HAP-1 (cell line): ENCODE measurements around the gene UCP3.

Experiments used
- DNase-seq, 2 experiments: peaks; one replicate each; pipeline ENCODE4 v3.0.0-alpha.2; 2016 to 2020; ENCODE audit warnings: low spot score in 2 of 2
- H3K27me3 ChIP-seq: fragments of 250-450 bp; sonication (Bioruptor Pico); 2 replicates; pipeline ENCODE4 v1.5.1; 2020; ENCODE audit warnings: low read depth, mild to moderate bottlenecking, moderate library complexity
- H3K36me3 ChIP-seq: fragments of 250-450 bp; sonication (Bioruptor Pico); replicated peaks from 2 replicates; pipeline ENCODE4 v1.5.1; 2020; ENCODE audit warnings: mild to moderate bottlenecking
- H3K4me1 ChIP-seq: fragments of 250-450 bp; sonication (Bioruptor Pico); 2 replicates; pipeline ENCODE4 v1.5.1; 2020; ENCODE audit warnings: mild to moderate bottlenecking
- H3K4me3 ChIP-seq: fragments of 250-450 bp; sonication (Bioruptor Pico); 2 replicates; pipeline ENCODE4 v1.5.1; 2020; ENCODE audit warnings: mild to moderate bottlenecking, moderate library complexity
- H3K9me3 ChIP-seq: fragments of 250-450 bp; sonication (Bioruptor Pico); 2 replicates; pipeline ENCODE4 v1.5.1; 2020; ENCODE audit warnings: mild to moderate bottlenecking, moderate library complexity
- in situ Hi-C: fragments of 300-500 bp; cut with MboI; formaldehyde crosslinking; loops from 3 replicates; pipeline ENCODE4 v1.14.3; 2020; ENCODE audit warnings: low sequenced_read_pairs, inconsistent platforms, mixed read lengths

The UCP3 gene

DNA sequence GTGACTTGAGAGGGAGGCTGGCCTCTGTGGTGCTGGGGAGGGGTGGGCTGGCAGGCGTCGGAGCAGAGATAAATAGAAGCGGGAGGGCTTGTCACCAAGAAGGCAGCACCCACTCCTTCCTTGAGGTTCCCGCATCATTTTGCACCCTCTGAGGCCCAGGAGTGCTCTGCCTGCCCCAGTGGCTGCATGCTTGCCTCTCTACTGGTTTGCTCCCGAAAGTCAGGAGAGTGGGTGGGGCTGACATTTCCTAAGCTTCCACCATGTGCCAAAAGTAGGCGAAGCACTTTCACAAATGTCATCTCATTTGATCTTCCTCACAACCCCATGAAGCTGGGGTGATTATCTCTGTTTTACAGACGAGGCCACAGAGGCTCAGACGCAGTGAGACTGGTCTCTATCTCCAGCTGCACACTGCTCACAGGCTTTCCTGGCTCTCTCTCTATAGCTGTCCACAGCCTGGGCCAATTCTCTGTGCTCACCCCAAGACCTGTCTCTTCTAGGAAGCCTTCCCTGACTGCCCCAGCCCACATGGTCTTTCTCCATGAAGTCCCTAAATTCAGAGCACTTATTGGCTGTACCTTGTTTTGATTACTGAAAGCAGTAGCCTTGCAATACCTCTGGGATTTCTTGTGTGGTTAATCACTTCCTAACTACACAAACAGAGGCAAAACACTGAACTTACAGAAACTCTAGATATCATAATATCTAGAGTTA, 2.6 kb upstream of the UCP3 start:
- Histone ChIP-seq H3K4me3 (no peak overlapping the region), H3K27me3 (no peaks in the 10 kb centered on the region), H3K4me1 (no peaks in the 10 kb centered on the region), H3K36me3 (peaks cover under 1% of the 10 kb centered on the region; the same call in 1 of the 2 replicates), H3K9me3 (no peaks in the 10 kb centered on the region)
- in situ Hi-C loops: no loop called here
- no peak for DNase-seq

DNA sequence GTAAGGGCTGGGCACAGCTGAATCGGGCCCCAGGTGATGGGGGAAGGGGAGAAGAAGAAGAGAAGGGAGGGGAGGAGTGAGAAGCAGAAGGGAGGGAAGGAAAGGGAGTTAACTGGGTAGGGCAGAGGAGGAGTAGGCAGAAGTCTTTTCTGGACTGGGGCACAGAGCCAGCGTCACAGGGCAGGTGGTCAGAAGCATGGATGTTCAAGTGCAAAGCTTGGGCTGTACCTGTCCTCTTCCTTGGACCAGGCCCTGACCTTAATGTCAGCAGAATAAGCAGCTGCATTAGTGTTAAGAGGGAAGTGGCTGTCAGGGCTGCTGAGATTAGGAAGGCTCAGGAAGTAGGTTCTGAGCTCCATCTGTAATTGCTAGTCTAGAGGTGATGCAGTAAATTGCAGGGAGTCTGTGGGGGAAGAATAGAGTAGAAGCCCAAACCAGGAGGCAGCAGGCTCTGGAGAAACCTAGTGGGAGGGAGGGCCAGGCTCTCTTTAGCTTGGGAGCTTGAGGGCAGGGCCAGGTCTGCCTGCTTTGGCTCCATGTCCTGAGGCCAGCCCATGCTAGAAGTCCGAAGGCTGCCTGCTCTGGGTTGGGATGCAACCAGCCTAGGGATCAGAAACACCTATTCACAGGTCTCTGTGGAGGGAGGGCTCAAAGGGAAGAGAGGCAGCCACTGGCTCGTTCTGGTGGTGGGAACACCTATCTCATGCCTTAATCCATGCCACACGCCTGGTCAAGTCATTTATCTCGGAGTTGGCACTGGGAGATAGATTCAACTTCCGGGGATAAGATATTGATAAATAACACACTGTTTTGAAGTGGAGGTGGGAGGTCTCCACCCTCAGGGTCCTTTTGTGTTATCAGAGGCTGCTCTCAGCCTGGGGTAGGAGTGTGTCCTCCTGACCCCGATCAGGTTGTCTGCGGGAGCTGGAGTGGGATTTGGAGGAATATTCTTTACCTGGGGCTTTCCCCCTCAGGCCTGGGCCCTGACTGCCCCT, 1.7 kb upstream of the UCP3 start:
- DNase-seq: no peak
- Histone ChIP-seq H3K4me3 (no peak overlapping the region), H3K36me3 (no peaks in the 10 kb centered on the region), H3K9me3 (no peaks in the 10 kb centered on the region), H3K27me3 (no peaks in the 10 kb centered on the region), H3K4me1 (no peaks in the 10 kb centered on the region)
- in situ Hi-C loops: no loop called here

DNA sequence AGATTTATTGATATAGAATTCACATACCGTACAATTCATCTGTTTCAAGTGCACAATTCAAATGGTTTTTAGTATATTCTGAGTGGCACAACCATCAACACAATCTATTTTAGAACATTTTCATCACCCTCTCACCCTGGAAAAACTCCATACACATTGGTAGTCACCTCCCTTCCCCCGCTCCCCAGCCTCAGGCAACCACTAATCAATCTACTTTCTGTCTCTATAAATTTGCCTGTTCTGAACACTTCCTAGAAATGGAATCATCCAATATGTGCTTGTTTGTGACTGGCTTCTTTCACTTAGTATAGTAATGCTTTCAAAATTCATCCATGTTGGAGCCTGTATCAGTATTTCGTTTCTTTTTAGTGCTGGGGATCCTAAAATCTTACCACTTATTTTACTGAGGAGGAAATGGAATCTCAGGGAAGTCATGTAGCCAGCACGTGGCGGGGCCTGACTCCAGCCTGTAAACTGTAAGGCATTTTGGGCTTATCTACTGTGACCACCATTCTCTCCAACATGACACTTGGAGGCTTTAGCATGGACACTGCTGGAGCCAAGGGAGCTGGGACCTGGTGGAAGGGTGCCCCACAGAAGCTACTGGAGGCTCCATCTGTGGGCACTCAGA, 905 bp upstream of the UCP3 start:
- in situ Hi-C loops: no loop called here
- Histone ChIP-seq H3K4me1 (no peaks in the 10 kb centered on the region), H3K27me3 (no peaks in the 10 kb centered on the region), H3K36me3 (no peaks in the 10 kb centered on the region), H3K9me3 (no peaks in the 10 kb centered on the region), H3K4me3 (no peak overlapping the region)
- no peak for DNase-seq

DNA sequence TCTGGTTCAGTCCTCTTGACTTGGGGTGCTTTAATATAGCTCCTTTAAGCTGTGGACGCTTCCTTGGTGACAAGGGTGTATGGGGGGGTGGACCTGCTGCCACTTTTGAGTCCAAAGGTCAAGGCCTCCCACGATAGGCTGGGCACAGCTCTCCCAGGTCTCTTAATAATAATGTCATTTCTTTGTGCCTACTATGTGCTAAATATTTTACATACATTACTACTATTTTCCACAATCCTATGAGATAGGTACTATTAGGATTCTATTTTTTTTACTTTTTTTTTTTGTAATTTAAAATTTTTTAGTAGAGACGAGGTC, 304 bp upstream of the UCP3 start:
- H3K36me3 ChIP-seq: no peaks in the 10 kb centered on the region
- no peaks in the 10 kb centered on the region for H3K9me3 ChIP-seq
- no peak for DNase-seq
- no peak overlapping the region for H3K4me3 ChIP-seq
- in situ Hi-C loops: no loop called here
- no peaks in the 10 kb centered on the region for H3K27me3 ChIP-seq
- H3K4me1 ChIP-seq: no peaks in the 10 kb centered on the region

DNA sequence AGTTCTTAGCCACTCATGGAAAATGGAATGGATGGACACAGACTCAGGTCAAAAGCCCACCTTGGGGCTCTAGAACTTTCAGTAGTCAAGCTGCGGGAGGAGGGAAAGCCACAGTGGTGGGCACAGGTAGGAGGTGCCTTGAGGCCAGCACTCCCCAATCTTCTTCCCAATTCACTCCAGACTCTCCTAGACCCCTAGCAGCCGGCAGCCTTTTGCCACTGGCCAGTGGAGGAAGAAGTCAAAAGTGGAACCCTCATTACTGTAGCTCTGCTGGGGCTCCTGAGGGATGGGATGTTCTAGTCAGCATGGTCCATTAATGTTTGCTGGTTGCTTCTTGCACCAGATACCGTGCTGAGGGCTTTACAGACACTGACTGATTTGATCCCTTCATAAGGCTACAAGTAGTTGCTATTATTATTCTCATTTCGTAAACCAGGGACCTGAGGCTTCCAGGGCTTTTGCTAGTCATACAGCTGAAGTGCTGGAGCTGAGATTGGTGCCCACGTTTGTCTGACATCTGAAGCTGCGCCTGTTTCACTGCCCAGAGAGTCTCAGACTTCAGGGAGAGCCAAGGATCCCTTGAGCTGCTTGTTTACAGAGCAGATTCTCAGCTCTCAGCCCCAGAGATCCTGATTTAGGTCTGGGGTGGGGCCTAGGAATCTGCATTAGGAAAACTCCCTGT, 1.1 kb downstream of the UCP3 start:
- no peaks in the 10 kb centered on the region for H3K36me3 ChIP-seq
- no peaks in the 10 kb centered on the region for H3K9me3 ChIP-seq
- DNase-seq: no peak
- H3K27me3 ChIP-seq: no peaks in the 10 kb centered on the region
- H3K4me1 ChIP-seq: no peaks in the 10 kb centered on the region
- no peak overlapping the region for H3K4me3 ChIP-seq
- in situ Hi-C loops: no loop called here

DNA sequence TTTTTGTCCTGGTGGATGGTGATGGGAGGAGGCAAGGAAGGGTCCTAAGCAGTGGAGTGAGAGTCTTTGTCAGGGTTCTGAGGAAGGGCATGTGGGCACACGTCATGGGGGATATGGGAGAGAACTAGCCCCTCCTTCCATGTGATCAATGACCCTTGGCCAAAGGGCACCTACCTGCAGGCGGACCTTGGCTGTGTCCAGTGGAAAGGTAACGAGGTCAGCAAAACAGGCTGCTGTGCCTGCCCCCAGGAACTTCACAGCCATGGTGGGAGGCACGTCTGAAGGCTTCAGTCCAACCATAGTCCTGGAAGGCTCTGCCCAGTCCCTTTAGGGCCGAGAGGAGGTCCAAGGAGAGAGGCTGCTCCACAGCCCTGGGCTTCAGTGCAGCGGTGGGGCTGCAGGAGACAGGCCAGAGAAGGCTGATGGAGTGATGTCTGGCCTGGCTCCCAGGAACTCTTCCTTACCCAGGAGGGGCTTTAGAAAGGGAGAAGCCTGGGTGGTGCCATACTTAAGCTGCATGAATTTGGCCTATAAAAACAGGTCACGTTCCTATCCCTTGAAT, 2.1 kb downstream of the UCP3 start:
- H3K4me1 ChIP-seq: no peaks in the 10 kb centered on the region
- no peaks in the 10 kb centered on the region for H3K36me3 ChIP-seq
- in situ Hi-C loops: no loop called here
- H3K9me3 ChIP-seq: no peaks in the 10 kb centered on the region
- no peaks in the 10 kb centered on the region for H3K27me3 ChIP-seq
- no peak overlapping the region for H3K4me3 ChIP-seq
- DNase-seq: no peak

DNA sequence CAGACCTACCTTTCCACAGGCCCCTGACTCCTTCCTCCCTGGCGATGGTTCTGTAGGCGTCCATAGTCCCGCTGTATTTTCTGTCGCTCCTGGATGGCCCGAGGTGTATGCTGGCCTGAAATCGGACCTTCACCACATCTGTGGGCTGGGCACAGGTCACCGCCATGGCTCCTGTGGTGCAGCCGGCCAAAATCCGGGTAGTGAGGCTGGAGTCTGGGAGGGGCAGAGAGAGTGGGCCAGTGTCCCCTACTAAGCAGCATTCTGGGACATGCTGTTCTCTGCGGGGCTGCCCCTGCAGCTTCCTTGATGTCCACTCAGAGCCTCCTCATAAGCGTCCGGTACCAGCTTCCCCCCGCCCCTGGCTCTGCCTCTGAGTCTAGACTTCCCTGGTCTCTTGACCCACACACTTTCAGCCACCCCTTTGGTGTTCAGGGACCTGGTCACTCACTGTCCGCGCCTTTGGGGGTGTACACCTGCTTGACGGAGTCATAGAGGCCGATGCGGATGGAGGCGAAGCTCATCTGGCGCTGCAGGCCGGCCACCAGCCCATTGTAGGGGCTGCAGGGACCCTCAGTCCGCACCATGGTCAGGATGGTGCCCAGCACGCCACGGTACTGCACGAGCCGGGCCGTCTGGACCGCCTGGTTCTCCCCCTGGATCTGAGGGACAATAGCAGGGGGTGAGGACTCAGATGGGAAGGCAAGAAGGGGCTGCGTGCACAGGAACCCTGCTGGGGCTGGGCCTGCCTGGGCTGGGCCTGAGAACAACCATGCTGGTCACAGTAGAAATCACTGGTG, 3.0 kb downstream of the UCP3 start:
- no peaks in the 10 kb centered on the region for H3K27me3 ChIP-seq
- in situ Hi-C loops: no loop called here
- no peak for DNase-seq
- no peak overlapping the region for H3K4me3 ChIP-seq
- H3K36me3 ChIP-seq: no peaks in the 10 kb centered on the region
- H3K4me1 ChIP-seq: no peaks in the 10 kb centered on the region
- no peaks in the 10 kb centered on the region for H3K9me3 ChIP-seq

DNA sequence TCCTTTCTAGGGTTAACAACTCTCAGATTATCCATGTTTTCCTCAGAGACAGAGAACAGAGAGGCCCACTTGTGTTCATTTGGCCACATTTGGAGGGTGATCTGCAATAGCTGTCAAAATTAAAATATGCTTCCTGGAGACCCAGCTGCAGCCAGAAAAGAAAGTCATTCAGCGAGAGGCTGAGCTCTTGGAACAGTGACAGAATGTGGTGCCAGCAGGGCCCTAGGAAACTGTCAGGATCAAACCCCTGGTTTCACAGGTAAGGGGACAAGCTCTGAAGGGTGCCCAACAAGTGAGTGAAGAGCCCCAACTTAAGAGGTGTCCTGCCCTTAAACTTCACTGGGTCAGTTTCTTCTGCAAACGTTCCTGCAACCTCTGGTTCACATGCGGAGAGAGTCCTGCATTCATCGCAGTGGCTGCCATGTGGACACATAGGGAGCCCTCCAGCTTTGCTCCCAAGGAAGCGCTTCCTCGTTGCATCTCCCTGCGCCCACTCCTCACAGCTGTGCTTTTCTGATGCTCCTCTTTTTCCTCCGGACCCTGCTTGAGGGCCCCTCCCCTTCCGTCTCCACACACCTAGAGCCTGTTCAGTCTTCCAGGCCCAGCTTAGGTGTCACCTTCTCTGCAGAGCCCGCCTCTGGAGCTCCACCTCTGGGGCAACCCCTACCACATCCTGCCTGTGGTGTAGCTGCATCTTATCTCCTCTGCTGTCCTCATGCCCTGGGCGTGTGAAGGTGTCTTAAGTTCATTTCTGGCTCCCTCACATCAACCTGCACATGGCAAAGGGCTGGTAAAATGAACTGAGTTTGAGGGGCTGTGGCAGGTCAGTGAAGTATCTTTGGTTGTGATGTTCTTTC, 3.9 kb downstream of the UCP3 start:
- H3K4me1 ChIP-seq: no peaks in the 10 kb centered on the region
- H3K9me3 ChIP-seq: no peaks in the 10 kb centered on the region
- in situ Hi-C loops: no loop called here
- DNase-seq: no peak
- H3K4me3 ChIP-seq: no peak overlapping the region
- H3K36me3 ChIP-seq: no peaks in the 10 kb centered on the region
- no peaks in the 10 kb centered on the region for H3K27me3 ChIP-seq

DNA sequence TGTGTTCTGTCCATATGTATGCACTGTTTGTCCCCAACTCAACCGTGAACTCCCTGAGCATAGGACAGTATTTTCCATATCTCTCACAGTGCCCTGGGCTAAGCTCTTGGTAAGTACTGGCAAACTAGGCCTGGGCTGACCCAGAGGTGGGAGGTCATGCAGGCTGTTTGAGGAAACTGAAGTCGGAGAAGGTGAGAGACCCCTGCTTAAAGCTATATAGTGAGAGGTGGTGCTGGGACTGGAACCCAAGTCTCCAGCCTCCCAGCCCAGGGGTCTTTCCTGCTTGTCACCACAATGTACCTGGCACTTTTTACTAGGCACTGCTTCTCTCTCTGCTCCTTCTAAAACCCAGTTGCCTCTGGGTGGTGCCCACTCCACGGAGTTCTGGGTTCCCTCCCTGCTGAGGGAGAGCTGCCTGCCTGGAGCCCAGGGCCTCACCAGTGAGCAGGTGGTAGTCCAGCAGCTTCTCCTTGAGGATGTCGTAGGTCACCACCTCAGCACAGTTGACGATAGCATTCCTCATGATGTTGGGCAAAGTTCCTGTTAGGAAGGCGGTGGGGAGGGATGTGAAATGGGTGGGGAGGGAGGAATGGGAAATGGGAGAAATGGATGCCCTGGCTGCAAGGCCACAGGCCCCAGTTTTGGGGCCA, 4.7 kb downstream of the UCP3 start:
- Histone ChIP-seq H3K9me3 (no peaks in the 10 kb centered on the region), H3K27me3 (no peaks in the 10 kb centered on the region), H3K36me3 (no peaks in the 10 kb centered on the region), H3K4me1 (no peaks in the 10 kb centered on the region), H3K4me3 (no peak overlapping the region)
- no peak for DNase-seq
- in situ Hi-C loops: no loop called here

DNA sequence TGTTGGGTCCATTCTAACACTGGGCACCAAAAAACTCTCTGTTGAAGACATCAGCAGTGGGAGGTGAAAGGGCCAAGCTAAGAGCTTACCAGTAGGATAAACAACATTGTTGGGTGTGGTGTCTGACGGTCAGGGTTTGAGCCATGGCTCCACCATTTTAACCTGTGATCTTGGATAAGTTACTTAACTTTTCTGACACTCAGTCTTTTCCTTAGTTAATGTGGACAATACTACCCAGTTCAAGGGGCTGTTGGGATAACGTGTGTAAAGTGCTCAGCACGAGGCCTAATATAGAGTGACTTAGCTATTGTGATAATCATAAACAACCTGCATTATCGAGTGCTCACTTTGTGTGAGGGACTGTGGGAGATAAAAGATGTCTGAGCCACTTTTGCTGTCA, 6.1 kb downstream of the UCP3 start:
- no peak for DNase-seq
- in situ Hi-C loops: no loop called here

DNA sequence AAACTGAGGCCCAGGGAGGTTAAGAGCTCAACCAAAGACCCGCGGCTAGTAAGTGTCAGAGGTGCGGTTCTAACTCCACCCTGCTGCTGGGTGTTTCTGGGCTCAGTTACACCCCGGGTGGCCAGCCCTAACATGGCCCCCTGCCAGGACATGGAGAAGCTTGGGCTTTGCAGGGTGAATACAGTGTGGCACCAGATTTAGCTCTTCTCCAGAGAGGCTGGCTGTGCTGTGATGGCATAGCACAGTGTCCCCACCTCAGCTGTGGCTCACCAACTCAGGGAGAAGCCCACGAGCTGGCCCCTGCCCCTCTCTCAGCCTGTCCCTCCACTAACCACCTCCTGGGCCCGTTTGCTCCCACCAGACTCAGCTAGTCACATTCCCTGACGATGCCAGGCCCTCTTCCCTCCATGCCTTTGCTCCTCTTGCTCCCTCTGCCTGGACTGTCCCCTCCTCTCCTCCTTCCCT, 7.0 kb downstream of the UCP3 start:
- Histone ChIP-seq H3K27me3 (no peaks in the 10 kb centered on the region), H3K4me3 (no peak overlapping the region), H3K4me1 (no peaks in the 10 kb centered on the region), H3K36me3 (no peaks in the 10 kb centered on the region), H3K9me3 (no peaks in the 10 kb centered on the region)
- no peak for DNase-seq
- in situ Hi-C loops: no loop called here

More for the DNA sequence above, 6.1 kb downstream of the UCP3 start:
- H3K4me1 ChIP-seq: no peaks in the 10 kb centered on the region
- H3K9me3 ChIP-seq: no peaks in the 10 kb centered on the region
- no peaks in the 10 kb centered on the region for H3K36me3 ChIP-seq
- no peaks in the 10 kb centered on the region for H3K27me3 ChIP-seq
- H3K4me3 ChIP-seq: no peak overlapping the region
